GM23338 (cell line): Measurements from ENCODE around the gene ATP4A. TPM values are rescaled to one million over a fixed set of nuclear protein-coding genes. Genes with fewer than 3 reads are reported as not detected.
A peak's percentile ranks its signal among the peaks of the same experiment; 100 is the strongest.

Source experiments
- ATAC-seq: fragments of 200-7000 bp; cut with Tn5 transposase; 3 replicates; pipeline ENCODE4 v1.9.1; 2020
- DNase-seq: peaks from one replicate; pipeline ENCODE4 v3.0.0-alpha.2; 2015; ENCODE audit warnings: low spot score
- H2AFZ ChIP-seq: fragments of 200-600 bp; sonication (generic); 2 replicates; pipeline ENCODE4 v1.8.0; 2016; ENCODE audit warnings: antibody characterized with exemption, mild to moderate bottlenecking, moderate library complexity
- H3F3A ChIP-seq: fragments of 200-600 bp; sonication (generic); replicated peaks from 2 replicates; pipeline ENCODE4 v1.8.0; 2017; ENCODE audit warnings: antibody characterized with exemption, mixed run types, low read depth
- H3K27ac ChIP-seq: fragments of 200-600 bp; sonication (generic); 2 replicates; pipeline ENCODE4 v1.6.1; 2016; ENCODE audit warnings: low read depth
- H3K27me3 ChIP-seq: fragments of 200-600 bp; sonication (generic); 2 replicates; pipeline ENCODE4 v1.8.0; 2016; ENCODE audit warnings: mild to moderate bottlenecking, mixed run types, moderate library complexity; ENCODE audit not compliant: insufficient read depth
- H3K36me3 ChIP-seq: fragments of 200-600 bp; sonication (generic); 2 replicates; pipeline ENCODE4 v1.8.0; 2016; ENCODE audit warnings: mild to moderate bottlenecking; ENCODE audit not compliant: insufficient read depth
- H3K4me1 ChIP-seq: fragments of 200-600 bp; sonication (generic); 2 replicates; pipeline ENCODE4 v1.8.0; 2016; ENCODE audit warnings: mild to moderate bottlenecking, moderate library complexity; ENCODE audit not compliant: insufficient read depth
- H3K4me2 ChIP-seq: fragments of 200-600 bp; sonication (generic); 2 replicates; pipeline ENCODE4 v1.7.1; 2017; ENCODE audit warnings: mixed run types
- H3K4me3 ChIP-seq: fragments of 200-600 bp; sonication (generic); 2 replicates; pipeline ENCODE4 v1.6.1; 2016; ENCODE audit warnings: mixed run types
- H3K79me2 ChIP-seq: fragments of 200-600 bp; sonication (generic); replicated peaks from 2 replicates; pipeline ENCODE4 v1.8.0; 2017; ENCODE audit warnings: mild to moderate bottlenecking; ENCODE audit not compliant: insufficient read depth
- H3K9me2 ChIP-seq: fragments of 200-600 bp; sonication (generic); 2 replicates; pipeline ENCODE4 v1.8.0; 2017; ENCODE audit not compliant: insufficient read depth
- H4K20me1 ChIP-seq: fragments of 200-600 bp; sonication (generic); replicated peaks from 2 replicates; pipeline ENCODE4 v1.8.0; 2017; ENCODE audit warnings: mild to moderate bottlenecking; ENCODE audit not compliant: insufficient read depth
- H3K27ac Mint-ChIP-seq: 2 replicates; pipeline ENCODE4 v1.8.0; 2020; ENCODE audit warnings: inconsistent platforms, mild to moderate bottlenecking, moderate library complexity, mixed read lengths
- H3K27me3 Mint-ChIP-seq: 3 replicates; pipeline ENCODE4 v1.8.0; 2022; ENCODE audit warnings: low read depth, mild to moderate bottlenecking, moderate library complexity, mixed read lengths, inconsistent platforms; ENCODE audit not compliant: insufficient read depth, poor library complexity
- H3K36me3 Mint-ChIP-seq: 3 replicates; pipeline ENCODE4 v1.8.0; 2021; ENCODE audit warnings: low read depth, mild to moderate bottlenecking, inconsistent platforms, moderate library complexity, mixed read lengths
- H3K4me1 Mint-ChIP-seq: 3 replicates; pipeline ENCODE4 v1.8.0; 2020; ENCODE audit warnings: mild to moderate bottlenecking, inconsistent platforms, mixed read lengths
- H3K4me3 Mint-ChIP-seq: 3 replicates; pipeline ENCODE4 v1.8.0; 2021; ENCODE audit warnings: moderate library complexity, mild to moderate bottlenecking, inconsistent platforms, mixed read lengths
- H3K9me3 Mint-ChIP-seq: 3 replicates; pipeline ENCODE4 v1.8.0; 2020; ENCODE audit warnings: moderate library complexity, mild to moderate bottlenecking, inconsistent platforms, mixed read lengths
- EZH2 ChIP-seq: fragments of 200-600 bp; sonication (generic); IDR thresholded peaks from one replicate; pipeline ENCODE4 v1.8.0; 2017; ENCODE audit warnings: antibody characterized with exemption, mild to moderate bottlenecking, low read depth; ENCODE audit not compliant: unreplicated experiment
- REST ChIP-seq: IDR thresholded peaks from one replicate; pipeline ENCODE4 v1.6.1; 2018; ENCODE audit warnings: antibody characterized with exemption; ENCODE audit not compliant: unreplicated experiment
- ZNF462 ChIP-seq: fragments of 250-450 bp; sonication (Bioruptor Pico); IDR thresholded peaks from 2 replicates; pipeline ENCODE4 v1.5.0; 2020; ENCODE audit warnings: mild to moderate bottlenecking, moderate library complexity
- polyA plus RNA-seq: library from polyadenylated mRNA; unstranded; fragments of >200 nt; fragmentation: Nextera tagmentation; extraction: Ambion mirVana; gene quantifications from 2 replicates; pipeline ENCODE4 v1.2.1, GENCODE V29; 2016
- total RNA-seq: library from RNA; depleted of rRNA; stranded (reverse); fragments of >200 nt; shearing (Covaris generic); gene quantifications from 2 replicates; pipeline ENCODE4 v1.2.3, GENCODE V29; 2014

Gene ATP4A
- total and polyA plus RNA-seq, 2 experiments from 2014 or later, result 0.61 to 0.63 TPM

- Histone ChIP-seq H3K9me2 (no peaks in the 10 kb centered on the region), H3K4me1 (peaks cover 24% of the 10 kb centered on the region), H3K4me2 (peak overlapping the region; percentile 75), H3F3A (no peaks in the 10 kb centered on the region), H3K27me3 (no peaks in the 10 kb centered on the region), H4K20me1 (no peaks in the 10 kb centered on the region), H3K4me3 (peak overlapping the region; percentile 47), H3K36me3 (no peaks in the 10 kb centered on the region), H3K27ac (no peak overlapping the region), H3K79me2 (no peaks in the 10 kb centered on the region), H2AFZ (peak overlapping the region; percentile 94)
- Mint-ChIP-seq H3K4me3 (peak overlapping the region; percentile 56), H3K9me3 (no peaks in the 10 kb centered on the region), H3K36me3 (no peaks in the 10 kb centered on the region; the same call in 2 of the 3 replicates), H3K27ac (no peak overlapping the region), H3K4me1 (peaks cover 37% of the 10 kb centered on the region), H3K27me3 (peaks cover 23% of the 10 kb centered on the region)
- ATAC-seq (peak; percentile 77), DNase-seq (peak; percentile 66)
- peak; percentile 60 for TF ChIP-seq REST
- TF ChIP-seq EZH2, result no peak
- TF ChIP-seq ZNF462 (CRISPR knock-in tag), result no peak
These were observed 39.1 kb downstream of the ATP4A start for GRCh38 chr19:35524181-35524837.
